Erythroblast (primary cell): ENCODE measurements around the gene CCDC102A.
"Not testable (repeated sequence)": the region's sequence is repeated elsewhere in the genome, so short reads cannot be mapped to it uniquely, and the experiment has no call there.

Experiments
- DNase-seq, 2 experiments: peaks; one replicate each; lab custom pipeline; 2025; lab: John Stamatoyannopoulos, UW
- GATA1 ChIP-seq: IDR thresholded peaks from 2 replicates; pipeline ENCODE4 v1.6.1; 2011; ENCODE audit warnings: low read depth, mild to moderate bottlenecking, control low read depth, low read length, moderate library complexity
- POLR2A ChIP-seq: IDR thresholded peaks from 2 replicates; pipeline ENCODE4 v1.6.1; 2011; ENCODE audit warnings: mild to moderate bottlenecking, low read length

CCDC102A gene

DNA sequence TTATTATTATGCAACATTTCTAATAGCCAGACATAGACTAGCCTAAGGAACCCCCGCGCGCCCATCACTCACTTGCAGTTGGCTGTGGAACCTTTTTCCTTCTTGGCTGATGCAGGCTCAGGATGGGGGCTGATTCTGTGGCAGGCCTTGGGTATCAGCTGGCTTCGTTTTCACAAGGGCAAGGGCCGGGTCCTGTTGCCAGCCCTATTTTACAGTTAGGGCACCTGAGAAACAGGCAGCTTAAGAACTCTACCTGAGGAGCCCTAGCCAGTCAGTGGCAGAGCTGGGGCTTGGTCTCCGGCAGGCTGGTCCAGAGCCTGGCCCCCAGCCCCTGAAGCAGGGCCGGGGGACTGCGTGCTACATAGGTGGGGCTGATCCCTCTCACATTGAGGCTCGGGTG lies 34.7 kb upstream of the CCDC102A start:
- DNase-seq = no peak
- TF ChIP-seq GATA1 (no peak), POLR2A (no peak)

DNA sequence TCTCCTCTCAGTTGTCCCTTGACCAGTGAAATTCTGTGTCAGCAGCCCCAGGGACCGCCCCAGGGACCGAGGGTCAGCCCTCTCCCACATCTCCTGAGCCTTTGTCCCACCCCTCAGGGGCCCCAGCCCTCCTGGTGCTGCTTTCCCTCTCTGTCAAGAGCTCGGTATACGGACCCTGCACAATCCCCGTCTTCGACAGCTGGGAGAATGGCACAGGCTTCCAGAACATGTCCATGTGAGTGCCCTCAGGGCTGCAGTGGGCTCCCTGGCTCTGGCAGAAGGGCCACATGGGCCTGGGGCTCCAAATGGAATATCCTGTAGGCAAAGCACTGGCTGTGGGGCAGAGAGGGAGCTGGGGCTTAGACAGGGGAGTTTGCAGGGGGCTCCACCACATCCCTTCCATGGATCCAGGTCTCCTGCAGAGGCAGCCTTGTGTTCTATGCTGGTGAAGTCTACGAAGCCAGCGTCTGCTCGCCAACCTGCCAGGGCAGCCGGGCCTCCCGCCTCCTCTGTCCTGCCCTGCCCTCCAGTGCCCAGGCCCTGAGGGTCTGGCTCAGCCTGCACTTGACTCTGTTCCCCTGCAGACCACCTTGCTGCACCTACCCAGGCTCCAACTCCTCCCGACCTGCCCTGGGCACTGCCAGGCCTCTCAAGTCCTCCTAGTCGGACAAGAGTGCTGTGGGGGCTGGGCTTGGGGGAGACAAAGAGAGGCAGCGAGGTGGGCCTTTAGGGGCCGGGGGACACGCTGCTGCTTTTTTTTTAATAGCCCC lies 34.1 kb upstream of the CCDC102A start:
- no peak for TF ChIP-seq POLR2A
- no peak for TF ChIP-seq GATA1
- no peak for DNase-seq

DNA sequence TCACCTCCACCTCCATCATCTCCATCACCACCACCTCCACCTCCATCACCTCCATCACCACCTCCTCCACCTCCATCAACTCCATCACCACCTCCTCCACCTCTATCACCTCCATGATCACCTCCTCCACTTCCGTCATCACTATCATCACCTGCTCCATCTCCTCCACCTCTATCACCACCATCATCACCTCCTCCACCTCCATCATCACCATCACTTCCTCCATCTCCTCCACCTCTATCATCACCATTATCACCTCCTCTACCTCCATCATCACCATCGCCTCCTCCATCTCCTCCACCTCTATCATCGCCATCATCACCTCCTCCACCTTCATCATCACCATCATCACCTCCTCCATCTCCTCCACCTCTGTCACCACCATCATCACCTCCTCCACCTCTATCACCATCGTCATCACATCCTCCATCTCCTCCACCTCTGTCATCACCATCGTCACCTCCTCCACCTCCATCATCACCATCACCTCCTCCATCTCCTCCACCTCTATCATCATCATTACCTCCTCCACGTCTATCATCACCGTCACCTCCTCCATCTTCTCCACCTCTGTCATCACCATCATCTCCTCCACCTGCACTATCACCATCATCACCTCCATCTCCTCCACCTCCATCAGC lies 33.1 kb upstream of the CCDC102A start:
- no peak for TF ChIP-seq POLR2A
- no peak for TF ChIP-seq GATA1
- no peak for DNase-seq

DNA sequence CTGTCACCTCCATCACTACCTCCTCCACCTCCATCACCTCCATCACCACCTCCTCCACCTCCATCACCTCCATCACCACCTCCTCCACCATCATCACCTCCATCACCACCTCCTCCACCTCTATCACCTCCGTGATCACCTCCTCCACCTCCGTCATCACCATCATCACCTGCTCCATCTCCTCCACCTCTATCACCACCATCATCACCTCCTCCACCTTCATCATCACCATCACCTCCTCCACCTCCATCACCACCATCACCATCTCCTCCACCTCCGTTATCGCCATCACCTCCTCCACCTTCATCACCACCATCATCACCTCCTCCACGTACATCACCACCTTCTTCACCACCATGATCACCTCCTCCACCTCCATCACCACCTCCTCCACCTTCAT lies 32.4 kb upstream of the CCDC102A start:
- not testable (repeated sequence) for DNase-seq

DNA sequence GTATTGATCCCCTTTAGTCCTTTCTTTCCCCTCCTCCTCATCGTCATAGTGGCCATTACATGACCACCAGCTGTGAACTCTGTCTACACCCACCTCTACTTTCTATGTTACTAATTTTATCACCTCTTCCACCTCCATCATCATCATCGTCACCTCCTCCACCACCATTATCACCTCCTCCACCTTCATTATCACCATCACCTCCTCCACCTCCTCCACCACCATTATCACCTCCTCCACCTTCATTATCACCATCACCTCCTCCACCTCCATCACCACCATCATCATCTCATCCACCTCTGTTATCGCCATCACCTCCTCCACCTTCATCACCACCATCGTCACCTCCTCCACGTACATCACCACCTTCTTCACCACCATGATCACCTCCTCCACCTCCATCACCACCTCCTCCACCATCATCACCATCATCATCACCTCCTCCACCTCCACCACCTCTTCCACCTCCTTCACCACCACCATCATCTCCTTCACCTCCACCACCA lies 31.9 kb upstream of the CCDC102A start:
- no peak for DNase-seq
- TF ChIP-seq POLR2A (no peak), GATA1 (no peak)

DNA sequence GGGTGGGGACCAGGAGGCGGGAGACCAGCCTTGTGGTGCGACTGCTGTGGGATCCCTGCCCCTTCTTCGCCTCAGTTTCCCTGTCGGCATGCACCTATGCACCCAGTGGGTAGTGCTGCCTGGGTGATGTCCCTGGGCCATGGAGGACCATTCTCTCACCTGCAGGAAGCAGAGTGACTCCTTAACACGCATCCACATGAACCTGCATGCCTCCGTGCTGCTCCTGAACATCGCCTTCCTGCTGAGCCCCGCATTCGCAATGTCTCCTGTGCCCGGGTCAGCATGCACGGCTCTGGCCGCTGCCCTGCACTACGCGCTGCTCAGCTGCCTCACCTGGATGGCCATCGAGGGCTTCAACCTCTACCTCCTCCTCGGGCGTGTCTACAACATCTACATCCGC lies 31.3 kb upstream of the CCDC102A start:
- no peak for TF ChIP-seq POLR2A
- TF ChIP-seq GATA1 = no peak
- no peak for DNase-seq

DNA sequence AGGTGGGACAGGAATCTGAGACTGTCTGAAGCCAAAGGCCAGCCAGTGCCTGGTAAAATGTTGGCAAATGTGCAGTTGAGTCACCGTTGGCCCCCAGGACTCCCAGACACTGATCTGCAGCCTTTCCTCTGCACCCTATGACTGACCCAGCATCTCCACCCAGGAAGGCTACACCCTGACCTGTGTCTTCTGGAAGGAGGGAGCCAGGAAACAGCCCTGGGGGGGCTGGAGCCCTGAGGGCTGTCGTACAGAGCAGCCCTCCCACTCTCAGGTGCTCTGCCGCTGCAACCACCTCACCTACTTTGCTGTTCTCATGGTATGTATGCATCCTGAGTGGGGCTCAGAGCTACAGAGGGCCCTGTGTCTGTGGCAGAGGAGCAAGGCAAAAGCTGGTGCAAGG lies 30.1 kb upstream of the CCDC102A start:
- DNase-seq = no peak
- no peak for TF ChIP-seq GATA1
- no peak for TF ChIP-seq POLR2A

DNA sequence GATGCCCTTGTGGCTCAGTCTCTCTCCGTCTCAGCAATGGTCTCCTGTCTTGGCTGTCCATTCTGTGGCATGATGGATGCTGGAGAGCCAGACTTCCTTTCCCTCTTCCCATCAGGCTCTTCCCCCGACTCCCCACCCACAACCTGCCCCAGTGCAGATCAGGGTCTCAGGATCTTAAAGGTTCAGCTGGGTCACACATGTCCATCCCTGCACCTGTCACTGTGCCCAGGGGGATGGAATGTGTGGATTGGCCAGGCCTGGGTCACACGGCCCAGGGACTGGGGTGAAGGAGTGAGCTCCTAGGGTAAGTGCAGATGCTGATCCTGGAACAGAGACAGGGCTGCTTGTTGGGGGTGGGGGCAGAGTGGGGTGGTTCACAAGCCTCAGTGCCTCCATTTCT lies 29.1 kb upstream of the CCDC102A start:
- TF ChIP-seq GATA1 (no peak), POLR2A (no peak)

DNA sequence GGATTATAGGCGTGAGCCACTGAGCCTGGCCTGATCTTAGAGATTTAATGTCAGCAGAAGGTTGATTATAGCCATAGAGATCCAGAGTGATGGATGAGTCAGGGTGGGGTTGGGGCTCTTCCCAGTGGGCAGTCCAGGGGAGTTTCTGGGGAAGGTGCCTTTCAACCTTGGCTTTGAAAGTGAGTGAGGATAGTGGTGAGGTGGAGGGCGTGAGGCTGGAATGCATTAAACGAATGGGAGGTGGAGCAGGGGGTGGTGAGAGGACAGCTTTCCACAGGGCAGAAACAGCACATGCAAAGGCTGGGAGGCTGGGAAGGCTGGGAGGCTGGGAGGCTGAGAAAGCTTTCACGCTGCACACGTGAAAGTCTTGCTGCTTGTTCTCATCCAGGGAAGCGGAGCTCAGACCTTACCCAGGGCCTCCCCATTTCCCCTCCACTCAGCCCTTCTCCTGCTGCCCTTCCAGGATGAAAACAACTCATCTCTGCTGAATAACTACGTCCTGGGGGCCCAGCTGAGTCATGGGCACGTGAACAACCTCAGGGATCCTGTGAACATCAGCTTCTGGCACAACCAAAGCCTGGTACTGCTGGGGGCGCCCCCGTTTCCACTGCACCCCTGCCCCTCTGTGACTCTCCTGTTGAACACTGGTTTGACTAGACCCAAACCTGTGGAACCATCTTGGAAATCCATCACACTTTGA lies 28.4 kb upstream of the CCDC102A start:
- DNase-seq = no peak
- TF ChIP-seq GATA1 (no peak), POLR2A (no peak)

More for the DNA sequence above, 29.1 kb upstream of the CCDC102A start:
- no peak for DNase-seq

DNA sequence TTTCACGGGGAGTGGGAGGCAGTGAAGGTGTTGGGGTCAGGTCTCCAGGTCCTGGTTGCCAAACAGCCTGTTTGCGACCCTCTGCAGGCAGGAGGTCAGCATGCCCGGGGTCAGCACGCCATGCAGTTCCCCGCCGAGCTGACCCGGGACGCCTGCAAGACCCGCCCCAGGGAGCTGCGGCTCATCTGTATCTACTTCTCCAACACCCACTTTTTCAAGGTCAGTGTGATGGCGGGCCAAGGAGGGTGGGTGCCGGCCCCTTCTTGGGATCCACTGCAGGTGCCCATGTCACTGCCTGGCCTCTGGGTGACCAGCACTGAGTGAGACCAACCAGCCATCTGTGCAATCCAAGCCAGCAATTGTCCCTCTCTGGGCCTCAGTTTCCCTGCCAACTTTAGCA lies 27.4 kb upstream of the CCDC102A start:
- TF ChIP-seq GATA1 (no peak), POLR2A (no peak)
- DNase-seq = no peak

DNA sequence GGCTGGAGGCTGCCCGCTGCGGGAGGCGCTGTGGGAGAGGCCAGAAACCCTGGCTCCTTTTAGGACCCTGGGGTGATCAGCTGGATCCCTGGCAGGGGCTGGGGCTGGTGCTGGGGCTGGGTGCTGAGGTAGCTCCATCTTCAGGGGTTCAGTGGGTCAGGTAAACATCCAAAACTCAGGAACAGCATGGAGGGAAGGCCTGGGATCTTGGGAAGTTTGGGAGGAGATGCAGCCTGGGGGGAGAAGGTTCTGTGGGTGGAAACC lies 27.0 kb upstream of the CCDC102A start:
- no peak for TF ChIP-seq POLR2A
- TF ChIP-seq GATA1 = no peak
- no peak for DNase-seq

DNA sequence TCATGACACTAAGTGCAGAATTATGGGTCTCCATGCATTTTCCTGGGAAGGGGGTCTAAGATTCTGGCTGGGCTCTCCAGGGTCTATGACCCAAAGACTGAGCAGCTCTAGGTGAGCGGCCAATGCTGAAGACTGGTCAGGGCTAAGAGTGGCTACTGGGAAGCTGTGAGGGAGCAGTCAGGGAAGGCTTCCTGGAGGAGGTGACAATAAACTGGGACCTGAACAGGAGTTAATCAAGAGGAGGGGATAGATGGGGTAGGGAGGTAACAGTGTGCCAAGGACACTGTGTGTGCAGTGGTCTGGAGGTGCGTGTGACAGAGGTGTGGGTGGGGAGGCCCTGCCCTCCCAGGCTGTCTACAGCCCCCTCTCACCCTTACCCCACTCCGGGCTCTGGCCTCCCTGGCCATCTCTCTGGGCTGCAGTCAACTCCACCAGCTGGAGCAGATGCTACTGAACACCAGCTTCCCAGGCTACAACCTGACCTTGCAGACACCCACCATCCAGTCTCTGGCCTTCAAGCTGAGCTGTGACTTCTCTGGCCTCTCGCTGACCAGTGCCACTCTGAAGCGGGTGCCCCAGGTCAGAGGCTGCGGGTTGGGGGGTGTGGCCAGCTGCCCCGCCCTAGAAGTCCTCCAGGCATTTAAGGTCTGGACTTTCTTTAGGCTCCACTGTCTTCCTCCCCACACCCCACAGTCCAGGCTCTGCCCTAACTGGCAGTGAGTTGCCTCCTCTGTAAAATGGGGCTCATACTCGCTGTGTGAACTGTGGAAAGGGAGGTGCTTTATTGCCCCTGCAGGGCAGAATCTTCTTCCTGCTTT lies 26.5 kb upstream of the CCDC102A start:
- DNase-seq = no peak
- no peak for TF ChIP-seq POLR2A
- TF ChIP-seq GATA1 = no peak

DNA sequence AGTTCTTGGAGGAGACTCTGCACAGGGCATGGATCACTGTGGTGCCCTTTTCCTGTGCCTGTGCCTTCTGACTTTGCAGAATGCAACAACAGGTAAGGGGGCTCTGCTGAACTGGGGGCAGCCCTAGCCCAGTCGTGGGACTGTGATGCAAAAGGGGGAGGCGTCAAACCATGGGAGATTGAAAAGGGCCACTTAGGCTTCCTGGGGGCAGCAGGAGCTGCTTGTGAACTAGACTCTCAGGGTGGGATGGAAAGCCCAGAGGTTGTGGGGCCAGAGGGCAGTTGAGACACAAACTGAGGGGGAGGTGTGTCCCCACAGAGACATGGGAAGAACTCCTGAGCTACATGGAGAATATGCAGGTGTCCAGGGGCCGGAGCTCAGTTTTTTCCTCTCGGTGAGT lies 25.7 kb upstream of the CCDC102A start:
- no peak for DNase-seq
- TF ChIP-seq GATA1 (no peak), POLR2A (no peak)

DNA sequence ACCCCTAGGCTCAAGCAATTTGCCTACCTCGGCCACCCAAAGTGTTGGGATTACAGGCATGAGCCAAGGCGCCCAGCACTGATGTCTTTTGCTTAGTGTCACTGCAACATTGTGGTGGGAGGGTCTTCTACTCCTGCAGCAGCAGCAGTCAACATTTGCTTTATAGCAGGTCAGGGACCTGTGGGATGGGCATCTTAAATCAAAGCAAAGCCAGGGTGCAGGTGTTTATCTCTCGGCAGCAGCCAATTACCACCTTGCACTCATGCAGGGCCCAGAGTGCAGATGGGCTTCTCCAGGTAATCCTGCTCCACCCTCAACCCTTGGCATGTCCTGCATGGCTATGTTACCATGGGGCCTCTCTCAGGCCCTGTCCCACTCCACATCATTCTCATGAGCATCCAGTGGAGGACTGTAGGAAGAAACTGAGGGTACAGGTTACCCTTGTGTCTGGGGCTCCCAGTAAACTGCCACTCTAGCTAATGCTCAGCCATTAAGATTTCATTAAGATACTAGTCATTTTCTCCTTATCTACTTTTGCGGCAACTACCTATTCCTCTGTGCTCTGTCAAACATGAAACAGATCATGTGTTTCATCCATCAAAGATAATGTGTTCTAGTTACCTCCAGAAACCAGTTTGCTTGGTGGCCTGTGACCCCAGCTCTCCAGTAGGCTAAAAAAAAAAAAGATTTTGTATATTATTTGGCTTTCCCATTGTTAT lies 22.9 kb upstream of the CCDC102A start:
- TF ChIP-seq POLR2A = no peak
- no peak for DNase-seq
